SJCRH30 (cell line): ENCODE measurements around the gene PRRC2C. TPM values are rescaled to one million over a fixed set of nuclear protein-coding genes. Genes with fewer than 3 reads are reported as not detected.
"Not testable (repeated sequence)": the region's sequence is repeated elsewhere in the genome, so short reads cannot be mapped to it uniquely, and the experiment has no call there.

Experiments
- DNase-seq, 2 experiments: peaks; one replicate each; pipeline ENCODE4 v3.0.0-alpha.2; 2015 to 2020
- H3K27ac ChIP-seq: fragments of 250-450 bp; sonication (Bioruptor Pico); 2 replicates; pipeline ENCODE4 v1.5.1; 2020; ENCODE audit warnings: mild to moderate bottlenecking, moderate library complexity
- H3K27me3 ChIP-seq: fragments of 250-450 bp; sonication (Bioruptor Pico); 2 replicates; pipeline ENCODE4 v1.5.1; 2020; ENCODE audit warnings: mild to moderate bottlenecking, moderate library complexity
- H3K36me3 ChIP-seq: fragments of 250-450 bp; sonication (Bioruptor Pico); 2 replicates; pipeline ENCODE4 v1.5.1; 2020; ENCODE audit warnings: mild to moderate bottlenecking, moderate library complexity
- H3K4me1 ChIP-seq: fragments of 250-450 bp; sonication (Bioruptor Pico); 2 replicates; pipeline ENCODE4 v1.5.1; 2020; ENCODE audit warnings: mild to moderate bottlenecking, moderate library complexity
- H3K4me3 ChIP-seq: fragments of 250-450 bp; sonication (Bioruptor Pico); 2 replicates; pipeline ENCODE4 v1.5.1; 2020; ENCODE audit warnings: mild to moderate bottlenecking, moderate library complexity
- H3K9me3 ChIP-seq: fragments of 250-450 bp; sonication (Bioruptor Pico); replicated peaks from 2 replicates; pipeline ENCODE4 v1.5.1; 2020; ENCODE audit warnings: mild to moderate bottlenecking, moderate library complexity
- total RNA-seq: library from RNA; depleted of rRNA; stranded (reverse); fragments of >200 nt; shearing (Covaris generic); gene quantifications from 2 replicates; pipeline ENCODE4 v1.2.3, GENCODE V29; 2014

The PRRC2C gene
- total RNA-seq, 1 experiment from 2014 or later, result 94.1 TPM

DNA sequence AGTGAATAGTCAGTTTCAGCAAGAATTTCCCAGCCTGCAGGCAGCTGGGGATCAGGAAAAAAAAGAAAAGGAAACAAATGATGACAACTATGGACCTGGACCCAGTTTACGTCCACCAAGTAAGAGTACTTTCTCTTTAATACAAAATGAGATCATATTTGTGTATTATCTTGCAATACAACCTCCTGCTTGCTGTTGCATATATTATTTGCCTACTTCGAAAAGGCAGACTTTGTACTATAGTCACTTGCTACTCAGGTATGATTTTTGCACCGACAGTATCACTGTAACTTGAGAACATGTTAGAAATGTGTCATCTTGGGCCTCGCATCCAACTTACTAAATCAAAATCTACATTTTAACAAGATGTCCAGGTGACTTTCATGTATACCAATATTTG is 30.4 kb downstream of the PRRC2C start:
- Histone ChIP-seq H3K9me3 (no peaks in the 10 kb centered on the region), H3K27ac (no peak overlapping the region), H3K36me3 (peaks cover 49% of the 10 kb centered on the region), H3K27me3 (no peaks in the 10 kb centered on the region), H3K4me3 (no peak overlapping the region), H3K4me1 (no peaks in the 10 kb centered on the region)
- DNase-seq, result no peak

DNA sequence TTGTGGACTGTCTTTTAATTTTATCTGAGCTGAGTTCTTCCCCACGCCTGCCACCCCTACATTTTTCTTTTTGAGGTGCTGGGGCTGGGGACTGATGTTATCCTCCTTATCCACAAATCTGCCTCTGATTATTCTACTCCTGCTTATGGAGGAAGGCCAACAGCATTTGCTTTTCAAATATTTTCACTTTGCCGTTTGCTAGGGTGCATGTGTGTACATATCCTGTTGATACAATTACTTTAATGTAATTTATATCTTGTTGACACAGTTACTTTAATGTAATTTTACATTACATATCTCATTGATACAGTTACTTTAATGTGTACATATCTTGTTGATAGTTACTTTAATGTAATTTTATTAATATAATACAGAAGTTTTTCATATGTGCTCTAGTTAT is 36.2 kb downstream of the PRRC2C start:
- Histone ChIP-seq H3K4me1 (no peaks in the 10 kb centered on the region), H3K4me3 (no peak overlapping the region), H3K27me3 (no peaks in the 10 kb centered on the region), H3K27ac (no peak overlapping the region), H3K9me3 (no peaks in the 10 kb centered on the region), H3K36me3 (peaks cover 81% of the 10 kb centered on the region)
- no peak for DNase-seq

DNA sequence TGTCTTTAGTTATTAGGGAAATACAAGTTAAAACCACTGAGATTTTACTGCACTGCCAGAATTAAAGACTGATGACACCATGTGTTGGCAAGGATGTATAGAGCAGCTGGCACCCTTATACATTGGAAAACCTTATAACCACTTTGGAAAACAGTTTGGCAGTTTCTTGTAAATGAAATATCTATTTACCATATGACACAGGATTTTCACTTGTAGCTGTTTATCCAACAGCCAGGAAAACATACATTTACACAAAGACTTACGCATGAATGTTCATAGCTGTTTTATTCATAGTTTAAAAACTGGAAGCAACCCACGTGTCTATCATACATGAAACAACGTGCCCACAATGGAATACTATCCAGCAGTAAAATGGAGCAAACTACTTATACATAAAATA is 45.3 kb downstream of the PRRC2C start:
- no peaks in the 10 kb centered on the region for H3K27me3 ChIP-seq
- H3K9me3 ChIP-seq, result no peaks in the 10 kb centered on the region
- H3K36me3 ChIP-seq, result peaks cover 71% of the 10 kb centered on the region
- no peak overlapping the region for H3K27ac ChIP-seq
- no peak for DNase-seq
- no peaks in the 10 kb centered on the region for H3K4me1 ChIP-seq
- H3K4me3 ChIP-seq, result no peak overlapping the region

- Histone ChIP-seq H3K27me3 (no peaks in the 10 kb centered on the region), H3K9me3 (no peaks in the 10 kb centered on the region), H3K4me1 (no peaks in the 10 kb centered on the region), H3K36me3 (peaks cover 77% of the 10 kb centered on the region), H3K27ac (no peak overlapping the region), H3K4me3 (no peak overlapping the region)
- no peak for DNase-seq
These were observed 47.2 kb downstream of the PRRC2C start for GRCh38 chr1:171532520-171532919.

GRCh38 chr1:171545523-171545922 is 60.2 kb downstream of the PRRC2C start:
- Histone ChIP-seq H3K36me3 (peaks cover 85% of the 10 kb centered on the region), H3K4me1 (no peaks in the 10 kb centered on the region), H3K9me3 (0 out of 2 replicates have a peak, but pooled peaks cover 2% of the 10 kb centered on the region), H3K27ac (no peak overlapping the region), H3K27me3 (no peaks in the 10 kb centered on the region), H3K4me3 (no peak overlapping the region)
- no peak for DNase-seq

GRCh38 chr1:171550050-171550449 is 64.7 kb downstream of the PRRC2C start:
- no peak for DNase-seq
- no peaks in the 10 kb centered on the region for H3K27me3 ChIP-seq

DNA sequence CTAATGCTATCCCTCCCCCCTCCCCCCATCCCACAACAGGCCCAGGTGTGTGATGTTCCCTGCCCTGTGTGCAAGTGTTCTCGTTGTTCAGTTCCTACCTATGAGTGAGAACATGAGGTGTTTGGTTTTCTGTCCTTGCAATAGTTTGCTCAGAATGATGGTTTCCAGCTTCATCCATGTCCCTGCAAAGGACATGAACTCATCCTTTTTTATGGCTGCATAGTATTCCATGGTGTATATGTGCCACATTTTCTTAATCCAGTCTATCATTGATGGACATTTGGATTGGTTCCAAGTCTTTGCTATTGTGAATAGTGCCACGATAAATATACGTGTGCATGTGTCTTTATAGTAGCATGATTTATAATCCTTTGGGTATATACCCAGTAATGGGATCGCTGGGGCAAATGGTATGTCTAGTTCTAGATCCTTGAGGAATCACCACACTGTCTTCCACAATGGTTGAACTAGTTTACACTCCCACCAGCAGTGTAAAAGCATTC is 65.3 kb downstream of the PRRC2C start:
- not testable (repeated sequence) for H3K9me3 ChIP-seq, H3K4me3 ChIP-seq, H3K27ac ChIP-seq, H3K4me1 ChIP-seq, DNase-seq, H3K27me3 ChIP-seq
- peaks cover 67% of the 10 kb centered on the region for H3K36me3 ChIP-seq

More at GRCh38 chr1:171550050-171550449, 64.7 kb downstream of the PRRC2C start:
- H3K4me3 ChIP-seq, result no peak overlapping the region
- H3K27ac ChIP-seq, result no peak overlapping the region
- 0 out of 2 replicates have a peak, but pooled peaks cover 2% of the 10 kb centered on the region for H3K9me3 ChIP-seq
- H3K36me3 ChIP-seq, result peaks cover 68% of the 10 kb centered on the region
- no peaks in the 10 kb centered on the region for H3K4me1 ChIP-seq

GRCh38 chr1:171553960-171554359 is 68.6 kb downstream of the PRRC2C start:
- H3K4me3 ChIP-seq, H3K27me3 ChIP-seq, DNase-seq, H3K27ac ChIP-seq, H3K4me1 ChIP-seq, H3K9me3 ChIP-seq: not testable (repeated sequence)
- H3K36me3 ChIP-seq, result peaks cover 68% of the 10 kb centered on the region

GRCh38 chr1:171563675-171564074 is 78.3 kb downstream of the PRRC2C start:
- Histone ChIP-seq H3K4me1 (no peaks in the 10 kb centered on the region), H3K27ac (no peak overlapping the region), H3K36me3 (peaks cover 80% of the 10 kb centered on the region), H3K27me3 (no peaks in the 10 kb centered on the region), H3K4me3 (no peak overlapping the region), H3K9me3 (no peaks in the 10 kb centered on the region)
- no peak for DNase-seq

- Histone ChIP-seq H3K36me3 (peaks cover 78% of the 10 kb centered on the region), H3K27ac (no peak overlapping the region), H3K9me3 (no peaks in the 10 kb centered on the region), H3K4me3 (no peak overlapping the region), H3K27me3 (no peaks in the 10 kb centered on the region), H3K4me1 (no peaks in the 10 kb centered on the region)
- DNase-seq, result no peak
These were observed 81.1 kb downstream of the PRRC2C start for GRCh38 chr1:171566467-171566866.

DNA sequence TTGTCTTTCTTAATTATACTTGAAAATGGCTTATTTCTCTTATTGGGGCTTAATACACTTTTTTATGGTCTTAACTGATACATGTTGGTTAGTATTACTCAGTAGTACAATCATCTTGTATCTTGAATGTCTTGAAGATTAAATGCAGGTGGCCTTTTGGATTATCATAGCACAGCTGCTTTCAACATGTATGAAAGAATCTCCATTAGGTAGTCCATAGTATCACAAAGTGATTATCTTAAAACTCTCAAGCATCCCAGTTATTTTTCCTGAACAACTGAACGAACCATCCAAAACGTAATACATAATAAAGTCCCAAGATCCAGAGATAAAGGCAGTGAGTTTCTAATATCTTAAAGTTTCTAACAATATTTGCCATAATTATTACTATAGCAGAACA is 85.0 kb downstream of the PRRC2C start:
- no peak overlapping the region for H3K27ac ChIP-seq
- H3K4me3 ChIP-seq, result no peak overlapping the region
- peaks cover 78% of the 10 kb centered on the region for H3K36me3 ChIP-seq
- no peaks in the 10 kb centered on the region for H3K4me1 ChIP-seq
- no peak for DNase-seq
- no peaks in the 10 kb centered on the region for H3K9me3 ChIP-seq
- H3K27me3 ChIP-seq, result no peaks in the 10 kb centered on the region

DNA sequence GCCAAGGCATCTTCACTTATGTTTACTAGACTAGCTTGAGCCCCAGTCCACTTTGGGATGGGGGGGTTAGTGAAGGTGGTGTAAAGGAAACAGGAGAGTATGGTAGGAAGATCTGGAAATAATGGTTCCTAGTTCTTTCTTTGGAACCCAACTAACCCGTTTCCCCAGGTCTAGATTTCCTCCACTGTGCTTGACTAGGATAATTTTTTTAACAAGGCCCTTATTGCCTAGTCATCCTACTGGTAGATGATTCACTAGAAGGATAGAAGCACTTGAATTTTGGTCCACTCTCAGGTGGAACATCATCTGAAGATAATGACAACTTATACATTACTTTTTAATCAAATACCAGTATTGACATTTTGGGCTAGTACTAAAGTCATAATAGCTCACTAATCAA is 90.8 kb downstream of the PRRC2C start:
- H3K4me1 ChIP-seq, result no peaks in the 10 kb centered on the region
- H3K27me3 ChIP-seq, result no peaks in the 10 kb centered on the region
- H3K4me3 ChIP-seq, result no peak overlapping the region
- H3K27ac ChIP-seq, result no peak overlapping the region
- no peak for DNase-seq
- H3K36me3 ChIP-seq, result peaks cover 82% of the 10 kb centered on the region
- no peaks in the 10 kb centered on the region for H3K9me3 ChIP-seq

DNA sequence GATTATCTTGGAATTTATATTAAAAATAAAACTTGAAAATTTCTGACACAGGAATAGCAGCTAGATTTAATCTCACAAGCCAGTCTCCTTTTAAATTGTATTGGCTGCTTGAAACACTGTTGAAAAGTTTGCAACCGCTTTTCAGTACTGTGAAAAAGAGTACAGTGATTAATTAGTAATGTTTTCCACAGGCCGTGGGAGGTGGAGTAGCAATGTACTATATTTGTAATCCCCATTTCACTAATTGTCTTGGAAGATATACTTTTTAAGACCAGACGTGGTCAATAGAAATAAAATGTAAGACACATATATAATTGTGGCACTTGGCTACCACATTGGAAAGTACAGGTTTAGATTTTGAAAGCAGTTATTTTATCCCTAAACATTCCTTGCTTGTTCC is 95.9 kb downstream of the PRRC2C start:
- Histone ChIP-seq H3K27me3 (no peaks in the 10 kb centered on the region), H3K4me1 (no peaks in the 10 kb centered on the region), H3K4me3 (no peak overlapping the region), H3K27ac (no peak overlapping the region), H3K36me3 (peaks cover 92% of the 10 kb centered on the region), H3K9me3 (no peaks in the 10 kb centered on the region)
- DNase-seq, result no peak

DNA sequence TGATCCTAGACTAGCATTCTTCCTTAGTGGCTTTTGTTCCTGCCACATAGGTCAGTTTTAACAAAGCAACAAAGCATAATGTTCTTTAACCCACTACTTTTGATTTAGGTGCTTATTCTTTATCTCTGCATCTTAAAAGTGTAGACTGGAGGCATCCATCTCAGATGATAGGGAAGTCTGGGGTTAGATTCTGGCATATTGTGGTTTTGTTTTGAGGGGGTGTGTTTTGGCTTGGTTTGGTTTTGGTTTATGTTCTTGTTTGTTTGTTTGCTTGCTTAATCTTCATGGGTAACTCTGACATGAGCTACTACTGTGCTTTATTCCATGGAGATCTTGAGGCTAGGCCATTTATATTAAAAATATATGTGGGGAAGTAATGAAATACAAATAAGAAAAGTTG is 96.4 kb downstream of the PRRC2C start:
- H3K4me1 ChIP-seq, result no peaks in the 10 kb centered on the region
- no peak overlapping the region for H3K4me3 ChIP-seq
- no peaks in the 10 kb centered on the region for H3K9me3 ChIP-seq
- H3K27me3 ChIP-seq, result no peaks in the 10 kb centered on the region
- peaks cover 86% of the 10 kb centered on the region for H3K36me3 ChIP-seq
- H3K27ac ChIP-seq, result no peak overlapping the region
- DNase-seq, result no peak

DNA sequence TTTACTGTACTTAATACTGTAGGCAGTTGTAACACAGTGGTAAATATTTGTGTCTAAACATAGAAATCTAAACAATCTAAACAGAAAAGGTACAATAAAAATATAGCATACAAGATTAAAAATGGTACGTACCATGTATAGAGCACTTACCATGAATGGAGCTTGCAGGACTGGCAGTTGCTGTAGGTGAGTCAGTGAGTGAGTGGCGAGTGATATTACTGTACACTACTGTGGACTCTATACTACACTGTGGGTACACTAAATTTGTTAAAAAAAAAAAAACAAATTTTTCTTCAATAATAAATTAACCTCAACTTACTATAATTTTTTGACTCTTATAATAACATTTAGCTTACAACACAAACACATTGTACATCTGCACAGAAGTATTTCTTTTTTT is 97.3 kb downstream of the PRRC2C start:
- H3K27ac ChIP-seq, result no peak overlapping the region
- no peak overlapping the region for H3K4me3 ChIP-seq
- peaks cover 85% of the 10 kb centered on the region for H3K36me3 ChIP-seq
- H3K4me1 ChIP-seq, result no peaks in the 10 kb centered on the region
- H3K27me3 ChIP-seq, result no peaks in the 10 kb centered on the region
- H3K9me3 ChIP-seq, result no peaks in the 10 kb centered on the region
- DNase-seq, result no peak

DNA sequence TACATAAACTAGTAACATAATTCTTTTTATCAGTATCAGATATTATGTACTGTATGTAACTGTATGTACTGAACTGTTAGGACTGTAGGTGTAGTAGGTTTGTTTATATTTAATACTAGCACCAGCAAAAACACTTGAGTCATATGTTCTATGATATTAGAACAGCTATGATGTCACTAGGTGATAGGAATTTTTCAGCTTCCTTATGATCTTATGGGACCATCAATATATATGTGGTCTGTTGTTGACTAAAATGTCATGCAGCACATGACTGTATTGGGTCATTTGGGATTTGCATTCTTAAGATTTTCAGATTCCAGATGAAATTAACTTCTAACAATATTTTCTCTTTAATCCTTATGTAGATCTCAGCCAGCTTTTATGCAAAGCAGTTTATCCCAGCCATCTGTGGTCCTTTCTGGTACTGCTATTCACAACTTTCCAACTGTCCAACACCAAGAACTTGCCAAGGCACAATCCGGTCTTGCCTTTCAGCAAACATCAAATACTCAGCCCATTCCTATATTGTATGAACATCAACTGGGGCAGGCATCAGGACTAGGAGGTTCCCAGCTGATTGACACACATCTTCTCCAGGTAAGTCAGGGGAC is 98.4 kb downstream of the PRRC2C start:
- DNase-seq, result no peak
- no peaks in the 10 kb centered on the region for H3K4me1 ChIP-seq
- peaks cover 81% of the 10 kb centered on the region for H3K36me3 ChIP-seq
- H3K27me3 ChIP-seq, result no peaks in the 10 kb centered on the region
- no peak overlapping the region for H3K4me3 ChIP-seq
- H3K9me3 ChIP-seq, result no peaks in the 10 kb centered on the region
- no peak overlapping the region for H3K27ac ChIP-seq
